CD4-positive, alpha-beta T cell treated with Interleukin-6 at 100 ng/mL for 8 hours (primary cell): ENCODE results near the gene CFAP157.

Experiments
- DNase-seq: peaks from one replicate; pipeline ENCODE4 v3.0.0-alpha.2; 2020; ENCODE audit warnings: mixed read lengths, low spot score

Gene CFAP157

DNA sequence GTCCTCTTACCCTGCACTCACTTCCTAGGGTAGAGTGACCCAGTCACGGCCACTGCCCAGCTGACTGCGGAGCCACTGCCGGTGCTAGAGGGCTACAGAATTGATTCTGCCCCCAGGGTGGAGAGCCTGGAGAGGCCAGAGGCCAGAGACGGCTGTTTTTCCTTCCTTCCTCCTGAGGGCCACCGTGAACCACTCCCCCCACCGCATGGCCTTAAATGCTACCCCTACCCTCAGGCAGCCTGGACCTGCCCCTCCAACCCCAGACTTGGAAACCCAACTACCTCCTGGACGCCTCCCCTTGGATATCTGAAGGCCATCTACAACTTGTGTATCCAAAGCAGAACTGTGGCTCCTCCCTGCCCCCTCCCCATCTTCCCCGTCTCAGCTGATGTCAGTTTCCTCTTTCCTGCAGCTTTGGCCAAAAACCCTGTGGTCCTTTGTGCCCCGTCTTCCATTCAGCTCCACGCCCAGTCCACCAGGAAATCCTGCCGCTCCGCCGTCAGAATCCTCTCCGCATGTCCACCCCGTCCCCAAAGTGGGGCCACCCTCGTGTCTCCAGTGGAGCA is 55.4 kb downstream of the CFAP157 start:
- DNase-seq, result no peak

DNA sequence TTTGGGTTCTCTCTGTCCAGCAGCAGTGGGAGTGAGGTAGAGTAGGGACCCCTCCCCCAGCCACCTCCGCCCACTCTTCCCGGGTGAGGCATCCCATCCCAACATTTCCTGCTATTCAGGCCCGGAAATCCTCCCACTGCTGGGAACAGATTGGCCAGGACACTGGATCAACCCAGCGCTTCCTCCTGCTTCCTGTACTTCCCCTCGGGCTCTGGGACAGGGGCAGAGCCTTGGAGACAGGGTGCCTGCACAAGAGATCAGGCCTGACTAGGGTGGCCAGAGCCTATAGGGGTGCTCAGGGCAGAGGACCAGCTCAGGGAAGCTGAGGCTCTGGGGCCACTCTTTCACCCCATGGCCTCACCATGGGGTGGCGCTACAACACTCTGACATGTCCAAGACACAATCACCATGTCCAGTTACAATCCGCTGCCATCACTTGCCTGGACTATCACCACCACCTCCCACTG is 57.2 kb downstream of the CFAP157 start:
- no peak for DNase-seq

DNA sequence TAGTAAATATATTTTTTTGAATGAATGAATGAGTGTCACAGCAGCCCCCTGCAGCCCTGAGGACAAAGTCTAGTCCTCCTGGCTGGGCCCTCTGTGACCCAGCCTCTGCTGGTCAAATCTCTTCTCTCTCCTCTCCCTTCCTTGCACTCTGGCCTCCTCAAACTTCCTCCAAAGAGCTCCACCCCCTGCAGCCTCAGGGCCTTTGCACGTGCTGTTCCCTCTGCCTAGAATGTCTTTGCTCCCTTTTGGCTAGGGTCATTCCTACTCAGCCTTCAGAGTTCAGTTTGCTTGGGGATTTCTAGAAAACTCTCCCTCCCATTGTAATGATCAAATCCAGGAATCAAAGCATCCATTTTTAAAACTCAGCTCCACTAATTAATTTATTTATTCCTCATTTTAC is 58.6 kb downstream of the CFAP157 start:
- no peak for DNase-seq
